ENCODE measurements around the gene CUTA.

The CUTA gene

GRCh38 chr6:33439956-33440648 is 22.2 kb upstream of the CUTA start:
- DNase-seq (ENCODE audit: extremely low read depth in 1 of 2, low read depth in 1 of 2): no peak

- DNase-seq (ENCODE audit: extremely low read depth in 1 of 2, low read depth in 1 of 2): no peak
These were observed 21.2 kb upstream of the CUTA start for GRCh38 chr6:33438978-33439594.

GRCh38 chr6:33437666-33438065 is 19.8 kb upstream of the CUTA start:
- DNase-seq (ENCODE audit: extremely low read depth in 1 of 2, low read depth in 1 of 2): no peak

GRCh38 chr6:33434961-33435360 is 17.1 kb upstream of the CUTA start:
- DNase-seq (ENCODE audit: extremely low read depth in 1 of 2, low read depth in 1 of 2): no peak

- no peak for DNase-seq (ENCODE audit: extremely low read depth in 1 of 2, low read depth in 1 of 2)
These were observed 15.8 kb upstream of the CUTA start for GRCh38 chr6:33433544-33434191.

DNA sequence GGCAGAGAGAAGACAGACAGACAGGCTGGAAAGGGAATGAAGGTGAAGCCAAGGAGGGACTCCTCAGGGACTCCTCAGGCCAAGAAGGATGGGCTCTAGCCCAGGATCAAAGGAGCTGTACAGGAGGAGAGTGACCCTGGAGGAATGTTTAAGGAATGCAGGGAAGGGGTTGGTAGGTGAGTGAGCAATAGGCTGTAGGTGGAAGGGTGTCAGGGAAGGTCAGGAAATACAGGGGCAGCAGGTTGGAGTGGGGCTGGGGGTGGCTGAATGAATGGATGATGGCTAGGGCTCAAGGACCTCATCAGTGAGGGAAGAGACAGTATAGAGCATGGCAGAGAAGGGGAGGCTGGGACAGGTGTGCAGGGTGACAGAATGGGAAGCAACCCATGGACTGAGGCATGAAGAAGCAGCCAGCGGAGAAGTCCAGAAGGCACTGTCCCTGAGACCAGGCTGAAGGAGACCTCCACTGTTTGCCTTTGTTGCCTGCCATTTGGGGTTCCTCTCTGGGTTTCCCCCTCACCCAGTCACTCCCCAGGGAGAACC is 15.2 kb upstream of the CUTA start:
- no peak for DNase-seq (ENCODE audit: extremely low read depth in 1 of 2, low read depth in 1 of 2)

DNA sequence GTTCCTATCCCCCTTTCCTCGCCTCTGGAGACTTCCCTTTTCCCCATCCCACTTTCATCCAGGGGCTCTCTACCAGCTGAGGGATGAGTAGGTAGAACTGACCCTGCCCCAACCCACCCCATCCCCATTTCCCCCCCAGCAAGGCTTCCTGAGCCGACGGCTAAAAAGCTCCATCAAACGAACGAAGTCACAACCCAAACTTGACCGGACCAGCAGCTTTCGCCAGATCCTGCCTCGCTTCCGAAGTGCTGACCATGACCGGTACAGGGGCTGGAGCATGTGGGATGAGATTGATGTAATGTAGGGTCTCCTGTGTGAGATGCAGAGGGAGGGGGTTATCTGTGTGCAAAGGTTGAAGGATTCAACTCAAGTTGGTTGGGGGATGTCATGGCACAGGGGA is 14.6 kb upstream of the CUTA start:
- no peak for DNase-seq (ENCODE audit: extremely low read depth in 1 of 2, low read depth in 1 of 2)

- no peak for DNase-seq (ENCODE audit: extremely low read depth in 1 of 2, low read depth in 1 of 2)
These were observed 14.1 kb upstream of the CUTA start for GRCh38 chr6:33431880-33432541.

GRCh38 chr6:33430991-33431879 is 13.3 kb upstream of the CUTA start:
- peak; percentile 54 to 71 for DNase-seq (ENCODE audit: extremely low read depth in 1 of 2, low read depth in 1 of 2)

- no peak for DNase-seq (ENCODE audit: extremely low read depth in 1 of 2, low read depth in 1 of 2)
These were observed 12.4 kb upstream of the CUTA start for GRCh38 chr6:33430334-33430733.

DNA sequence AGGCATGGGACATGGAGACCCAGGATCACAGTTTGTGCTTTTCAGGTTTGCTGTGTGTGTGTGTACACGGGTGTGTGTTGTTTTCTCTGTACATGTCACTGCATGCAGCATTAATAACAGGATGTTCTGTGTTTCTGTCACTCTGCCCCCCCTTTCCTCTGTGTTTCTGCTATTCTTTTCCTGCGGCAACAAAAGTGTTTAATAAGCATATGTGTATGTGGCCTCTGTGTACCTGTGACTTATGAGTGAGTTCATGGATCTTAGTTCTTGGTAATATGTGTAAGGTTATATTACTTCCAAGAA is 11.8 kb upstream of the CUTA start:
- DNase-seq (ENCODE audit: extremely low read depth in 1 of 2, low read depth in 1 of 2): no peak

DNA sequence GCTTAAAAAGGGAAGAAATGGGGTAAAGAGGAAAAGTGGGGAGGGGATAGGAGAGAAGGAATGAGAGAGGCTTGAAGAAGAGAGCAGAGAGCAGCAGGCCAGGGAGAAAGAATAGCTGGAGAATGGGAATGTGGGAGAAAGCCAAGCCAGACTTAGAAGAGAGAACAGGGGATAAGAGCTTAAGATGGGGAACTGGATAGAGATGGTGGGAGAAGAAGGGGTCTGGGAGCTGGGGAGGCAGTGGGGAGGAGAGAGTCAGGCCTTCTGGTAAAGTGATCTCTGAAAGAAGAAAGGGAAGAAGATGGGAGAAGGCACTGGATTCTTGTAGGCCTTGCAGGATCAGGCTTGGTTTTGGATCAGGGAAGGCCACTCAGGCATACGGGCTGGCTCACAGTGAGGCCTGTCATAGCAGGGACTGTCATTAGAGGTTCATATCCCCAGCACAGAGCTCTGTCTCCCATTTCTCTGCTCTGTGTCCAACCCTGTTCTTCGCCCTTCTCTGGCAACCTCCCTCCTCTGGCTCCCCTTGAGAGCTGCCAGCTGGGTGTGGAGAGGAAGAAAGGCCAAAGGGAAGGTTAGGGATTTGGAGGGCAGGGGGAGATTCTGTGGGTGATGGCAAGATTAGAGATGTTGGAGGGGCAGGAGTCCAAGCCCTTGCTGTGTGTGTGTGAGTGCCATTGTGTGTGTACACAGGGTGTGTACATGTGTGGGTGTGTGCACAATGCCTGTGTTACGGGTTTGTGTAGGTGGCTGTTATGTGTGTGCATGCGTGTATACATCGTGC is 11.3 kb upstream of the CUTA start:
- no peak for DNase-seq (ENCODE audit: extremely low read depth in 1 of 2, low read depth in 1 of 2)

DNA sequence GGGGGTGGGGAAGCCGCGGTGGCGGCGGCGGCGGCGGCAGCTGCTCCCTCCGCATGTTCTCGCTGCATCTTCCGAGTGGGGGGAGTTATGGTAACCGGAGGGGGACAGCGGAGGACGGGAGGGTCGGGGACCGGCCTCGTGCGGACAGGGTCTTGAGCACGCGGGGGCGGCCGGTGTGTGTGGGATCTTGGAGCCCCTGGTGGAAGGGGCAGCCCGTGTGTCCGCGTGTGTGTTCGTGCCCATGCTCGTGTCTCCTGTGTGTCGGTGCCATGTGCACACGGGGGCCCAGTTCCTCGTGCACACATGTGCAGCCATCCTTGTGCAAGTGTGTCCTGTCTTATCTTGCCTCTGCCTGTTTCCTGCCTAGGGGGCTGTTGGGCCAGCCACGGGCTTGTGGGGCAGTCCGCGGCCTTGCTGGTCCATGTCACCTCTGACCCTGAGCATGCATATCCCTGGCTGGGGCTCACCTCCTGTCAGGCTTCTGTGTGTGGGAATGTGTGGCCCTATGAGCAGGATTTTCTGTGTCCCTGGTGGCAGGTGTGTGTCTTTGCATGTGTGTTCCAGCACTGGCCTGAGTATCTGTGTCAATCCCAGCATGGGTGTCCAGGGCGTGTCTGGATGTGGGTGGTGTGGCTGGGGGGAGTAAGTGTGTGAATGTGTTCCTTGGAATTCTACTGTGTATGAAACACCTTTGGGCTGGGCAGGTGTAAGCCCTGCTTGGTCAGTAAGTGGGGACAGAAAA is 10.5 kb upstream of the CUTA start:
- DNase-seq (ENCODE audit: extremely low read depth in 1 of 2, low read depth in 1 of 2): no peak

- peak in 1 of 2 donors; percentile 45 for DNase-seq (ENCODE audit: extremely low read depth in 1 of 2, low read depth in 1 of 2)
These were observed 9.8 kb upstream of the CUTA start for GRCh38 chr6:33427585-33428223.

DNA sequence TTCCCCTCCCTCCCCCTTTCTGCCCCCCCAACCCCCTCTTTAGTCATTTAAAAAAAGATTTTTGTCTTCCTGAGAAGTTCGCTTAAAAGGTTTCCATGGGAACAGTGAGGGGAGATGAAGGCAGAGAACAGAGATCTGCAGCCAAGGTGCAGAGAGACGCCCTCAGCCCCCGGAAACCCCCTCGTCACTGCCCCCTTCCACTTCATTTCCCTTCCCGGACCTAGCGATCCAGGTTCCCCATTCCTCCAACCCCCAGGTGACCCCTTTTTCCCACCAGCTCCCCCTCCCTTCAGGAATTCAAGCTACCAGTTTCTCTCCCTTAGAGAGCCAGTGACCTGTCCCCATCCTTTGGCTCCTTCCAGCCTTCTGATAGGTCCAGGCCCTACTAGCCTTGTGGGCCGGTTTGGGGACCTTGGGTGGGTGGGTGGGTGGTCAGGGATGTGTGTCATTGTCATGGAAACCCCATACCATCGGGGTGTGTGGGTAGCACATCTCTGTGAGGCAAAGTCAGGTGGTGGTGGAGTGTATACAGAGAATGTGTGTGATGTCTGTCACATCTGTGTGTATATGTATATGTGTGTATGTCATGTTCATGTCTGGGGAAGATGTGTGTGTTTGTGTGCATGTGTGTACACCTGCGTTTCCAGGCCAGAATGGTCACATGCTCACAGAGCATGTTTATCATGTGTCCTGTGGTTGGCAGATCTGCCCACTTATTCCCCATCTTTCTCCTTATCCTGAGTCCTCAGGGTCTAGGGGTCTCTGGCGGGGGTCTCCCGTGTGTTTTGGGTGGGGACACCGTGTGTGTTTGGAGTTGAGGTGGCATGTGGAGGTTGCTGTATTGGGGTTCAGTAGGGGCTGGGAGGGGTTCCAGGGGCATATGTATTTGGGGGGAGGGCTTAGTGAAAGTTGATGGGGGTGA is 8.9 kb upstream of the CUTA start:
- no peak for DNase-seq (ENCODE audit: extremely low read depth in 1 of 2, low read depth in 1 of 2)

DNA sequence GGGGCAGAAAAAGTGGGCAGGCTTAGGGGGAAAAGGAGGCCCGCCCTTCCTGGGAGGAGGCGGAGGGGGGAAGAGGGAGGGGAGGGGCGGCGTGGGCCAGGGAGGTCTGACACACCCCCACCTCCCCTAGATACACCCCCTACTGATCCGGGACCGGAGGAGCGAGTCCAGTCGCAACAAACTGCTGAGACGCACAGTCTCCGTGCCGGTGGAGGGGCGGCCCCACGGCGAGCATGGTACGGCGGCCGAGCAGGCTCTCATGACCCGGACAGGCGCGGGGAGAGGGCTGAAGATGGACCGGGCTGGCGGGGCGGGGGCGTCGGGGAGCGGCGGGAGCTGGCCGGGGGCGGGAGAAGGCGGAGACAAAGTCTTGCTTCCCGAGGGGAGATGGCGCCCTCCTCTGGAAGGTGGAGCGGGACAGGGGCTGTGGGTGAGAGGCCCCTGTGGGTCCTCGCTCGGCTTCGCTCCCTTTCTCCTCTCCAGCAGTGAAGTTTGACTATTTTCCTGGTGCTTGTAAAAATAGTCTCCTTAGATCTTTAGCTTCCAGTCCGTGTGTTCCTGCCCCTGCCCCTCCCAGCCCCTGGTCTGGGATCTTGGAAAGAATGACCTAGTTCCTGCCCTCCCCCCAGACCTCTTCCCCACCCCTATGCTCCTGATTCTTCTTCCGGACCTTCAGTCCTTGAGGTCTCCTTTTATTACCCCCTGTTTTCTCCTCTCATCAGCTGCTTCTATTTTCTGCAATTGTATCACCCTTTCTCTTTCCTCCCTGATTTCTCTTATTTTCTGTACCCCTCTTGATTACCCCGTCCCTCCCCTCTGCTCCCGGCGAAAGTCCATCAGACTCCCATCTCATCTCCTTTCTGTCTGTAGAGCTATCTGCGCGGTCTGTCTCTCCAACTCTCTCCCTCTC is 8.0 kb upstream of the CUTA start:
- DNase-seq (ENCODE audit: extremely low read depth in 1 of 2, low read depth in 1 of 2): peak; percentile 72 to 73

All from activated CD8-positive, alpha-beta memory T cell treated with anti-CD3 and anti-CD28 coated beads for 1 hour (primary cell).